Measurements from ENCODE around the gene FSD2. TPM values are rescaled to one million over a fixed set of nuclear protein-coding genes. Genes with fewer than 3 reads are reported as not detected.

The FSD2 gene
- total and polyA plus RNA-seq, 2 of the 8 experiments (the other 6 are each of a cell fraction or from before 2014, with no cell fraction given) = 0.02 TPM; not detected in 1

GRCh38 chr15:82798531-82799166, 7.2 kb downstream of the FSD2 start:
- WGBS, 2 experiments (ENCODE audit: extremely low coverage in 1 of 2, insufficient coverage in 1 of 2, insufficient read length in 1 of 2, insufficient replicate concordance in 2 of 2, low coverage in 1 of 2, low lambda C conversion rate in 2 of 2, missing lambda C conversion rate in 1 of 2) = 77% methylated on average over 5 of the region's 5 CpGs; no CpG with 5 or more reads in 1 of the 2 experiments
- TF ChIP-seq SP2 (IDR thresholded peaks at IDR 0.05; ENCODE audit: low read length) = no peak
- TF ChIP-seq TAF7 (optimal IDR thresholded peaks at IDR 0.05; ENCODE audit: borderline replicate concordance, low read depth, low read length) = no peak
- no peak for TF ChIP-seq MAFK (IDR thresholded peaks at IDR 0.05; ENCODE audit: low read depth, low read length)
- TF ChIP-seq CTCF (IDR thresholded peaks at IDR 0.05; ENCODE audit: control extremely low read depth in 1 of 3, insufficient read depth in 1 of 3, low read depth in 1 of 3, low read length in 3 of 3) = no peak
- TF ChIP-seq HDAC2 (IDR thresholded peaks at IDR 0.05; ENCODE audit: borderline replicate concordance in 1 of 2, low read depth in 2 of 2, low read length in 2 of 2) = no peak
- no peak for TF ChIP-seq TBP (IDR thresholded peaks at IDR 0.05; ENCODE audit: low read depth, low read length)
- no peak for TF ChIP-seq TEAD4 (IDR thresholded peaks at IDR 0.05; ENCODE audit: low read depth, low read length)
- no peak for FAIRE-seq

More at GRCh38 chr15:82798531-82799166, 7.2 kb downstream of the FSD2 start:
- H4K8ac ChIP-seq (ENCODE audit: extremely low read depth, insufficient read depth, low read length) = no peak overlapping the region
- no peaks in the 10 kb centered on the region for H3K9me3 ChIP-seq (ENCODE audit: insufficient read depth in 2 of 2, low read depth in 1 of 2, low read length in 1 of 2)
- H4K20me1 ChIP-seq (replicated peaks in 1 of 2; ENCODE audit: control insufficient read depth in 1 of 2, insufficient read depth in 2 of 2, low read length in 2 of 2) = no peaks in the 10 kb centered on the region
- H2AK5ac ChIP-seq (ENCODE audit: low read depth, low read length) = no peak overlapping the region
- H3K4ac ChIP-seq (replicated peaks; ENCODE audit: insufficient read length, low read depth, low read length) = no peak overlapping the region
- H4K5ac ChIP-seq (ENCODE audit: insufficient read length, low read depth, low read length) = no peak overlapping the region
- H3K79me2 ChIP-seq (ENCODE audit: control insufficient read depth in 1 of 2, insufficient read depth in 2 of 2, low read length in 2 of 2) = no peaks in the 10 kb centered on the region
- H3K56ac ChIP-seq (replicated peaks; ENCODE audit: insufficient read length, low read depth, low read length) = no peak overlapping the region
- H2BK12ac ChIP-seq (ENCODE audit: low read depth, low read length) = no peak overlapping the region
- no peaks in the 10 kb centered on the region for H3K4me1 ChIP-seq (replicated peaks in 1 of 4; ENCODE audit: control insufficient read depth in 3 of 4, insufficient read depth in 4 of 4, low read length in 3 of 4)
- H3K14ac ChIP-seq (ENCODE audit: insufficient read length) = no peak overlapping the region
- H3K4me3 ChIP-seq (ENCODE audit: extremely low read depth in 1 of 4, insufficient read depth in 2 of 4, low read depth in 3 of 4, low read length in 4 of 4) = no peak overlapping the region
- H2BK15ac ChIP-seq (ENCODE audit: low read length) = no peak overlapping the region
- no peak overlapping the region for H3K23ac ChIP-seq (ENCODE audit: insufficient read length)
- H3K9ac ChIP-seq (replicated peaks in 1 of 4; ENCODE audit: extremely low read depth in 1 of 4, low read depth in 3 of 4, low read length in 3 of 4) = no peak overlapping the region
- ChIA-PET CTCF (ENCODE audit: partially characterized antibody) (no interaction called here), POLR2A (ENCODE audit: partially characterized antibody) (interaction anchor here (1.1 kb wide), 1 partner anchor 202 kb away, joined by 4 read pairs; no protein-coding TSS in a partner anchor)
- no peak overlapping the region for H3K4me2 ChIP-seq (ENCODE audit: insufficient read depth in 1 of 2, low read depth in 2 of 2, low read length in 2 of 2)
- no peak overlapping the region for H2BK20ac ChIP-seq (ENCODE audit: low read length)
- H3K36me3 ChIP-seq (ENCODE audit: control insufficient read depth in 2 of 4, insufficient read depth in 4 of 4, low read length in 3 of 4) = no peaks in the 10 kb centered on the region
- H3K27ac ChIP-seq (ENCODE audit: low read depth, low read length) = no peak overlapping the region
- H2AFZ ChIP-seq (ENCODE audit: low read length) = no peak overlapping the region
- no peak overlapping the region for H2BK120ac ChIP-seq (replicated peaks; ENCODE audit: low read depth, low read length)
- H3K79me1 ChIP-seq (ENCODE audit: low read depth, low read length) = no peaks in the 10 kb centered on the region
- no peak for DNase-seq (ENCODE audit: low read depth in 1 of 2, low spot score in 2 of 2)
- no peaks in the 10 kb centered on the region for H3K23me2 ChIP-seq (ENCODE audit: low read depth, low read length)
- no peak overlapping the region for H2BK5ac ChIP-seq (ENCODE audit: low read depth, low read length)
- no peak overlapping the region for H3K18ac ChIP-seq (ENCODE audit: extremely low read depth, low read length)
- peaks cover 0 to 4% (median 0%) of the 10 kb centered on the region in 4 experiments; a peak in 3 of 7 replicates for H3K27me3 ChIP-seq (replicated peaks in 1 of 4; ENCODE audit: control insufficient read depth in 3 of 4, extremely low read depth in 1 of 4, insufficient read depth in 3 of 4, low read length in 3 of 4)
- H4K91ac ChIP-seq (replicated peaks; ENCODE audit: insufficient read length, low read length) = no peak overlapping the region
